HepG2 (cell line): ENCODE results near the gene NKIRAS1. TPM values are rescaled to one million over a fixed set of nuclear protein-coding genes. Genes with fewer than 3 reads are reported as not detected.

Source experiments
- ATAC-seq: fragments of 200-7000 bp; cut with Tn5 transposase; 3 replicates; pipeline ENCODE4 v1.9.1; 2020; ENCODE audit warnings: mild to moderate bottlenecking, moderate library complexity
- BruUV-seq: library from RNA; stranded (reverse); fragments of 400-500 nt; replicated peaks from 2 replicates; lab custom pipeline; 2021; lab: Mats Ljungman, UMichigan
- CTCF ChIA-PET: fragments of 300-600 bp; formaldehyde crosslinking; extraction: SDS; loops from one replicate; lab custom pipeline; 2021; ENCODE audit warnings: low total read pairs, inconsistent platforms, low intra/inter-chr PET ratio; lab: Yijun Ruan, JAX
- POLR2A ChIA-PET: fragments of 350-600 bp; sonication (Branson Sonifier 250); formaldehyde crosslinking; loops from one replicate; lab custom pipeline; 2020; ENCODE audit warnings: antibody characterized with exemption, inconsistent platforms; lab: Yijun Ruan, JAX
- DNase-seq: peaks from one replicate; pipeline ENCODE4 v3.0.0-alpha.2; 2015; ENCODE audit warnings: low spot score
- FAIRE-seq: peaks from 3 replicates; lab custom pipeline; 2011; peaks lifted over from hg19 to GRCh38; lab: Jason Lieb, UNC
- H2AFZ ChIP-seq: one replicate; pipeline ENCODE4 v1.6.1; 2011; ENCODE audit warnings: low read length, inconsistent platforms
- H3K27ac ChIP-seq: fragments of 300-600 bp; 3 replicates; pipeline ENCODE4 v1.8.0; 2011; ENCODE audit warnings: mixed run types, mild to moderate bottlenecking, mixed read lengths, low read length, inconsistent platforms; ENCODE audit not compliant: insufficient read depth; ENCODE audit errors: extremely low read length
- H3K27me3 ChIP-seq, 2 experiments: fragments of 200-600 bp in 1 of 2; 2 replicates in 1 of 2; 3 replicates in 1 of 2; pipeline versions ENCODE4 v1.6.0 to v1.8.0; 2011; ENCODE audit warnings: low read length in 2 of 2, mild to moderate bottlenecking in 2 of 2, moderate library complexity in 2 of 2, inconsistent platforms in 1 of 2; ENCODE audit not compliant: insufficient read depth in 2 of 2, control insufficient read depth in 1 of 2
- H3K36me3 ChIP-seq, 2 experiments: fragments of 200-600 bp in 1 of 2; replicated peaks in 1 of 2; 2 replicates in 1 of 2; 3 replicates in 1 of 2; pipeline versions ENCODE4 v1.5.1 to v1.8.0; 2011; ENCODE audit warnings: low read length in 2 of 2, inconsistent platforms in 1 of 2; ENCODE audit not compliant: insufficient read depth in 2 of 2, control insufficient read depth in 1 of 2
- H3K4me1 ChIP-seq: 2 replicates; pipeline ENCODE4 v1.5.1; 2012; ENCODE audit warnings: low read length, inconsistent platforms; ENCODE audit not compliant: insufficient read depth
- H3K4me2 ChIP-seq: 2 replicates; pipeline ENCODE4 v1.6.0; 2011; ENCODE audit warnings: low read depth, low read length, inconsistent platforms
- H3K4me3 ChIP-seq, 3 experiments: fragments of 200-600 bp in 1 of 3; sonication (generic), shearing (Covaris generic) in 1 of 3; replicated peaks in 1 of 3; 2 replicates each; pipeline ENCODE4 v1.5.1; 2011 to 2016; ENCODE audit warnings: low read length in 3 of 3, inconsistent platforms in 2 of 3, low read depth in 2 of 3, mild to moderate bottlenecking in 2 of 3, control low read depth in 1 of 3, mixed read lengths in 1 of 3; ENCODE audit not compliant: insufficient read depth in 1 of 3
- H3K79me2 ChIP-seq: one replicate; pipeline ENCODE4 v1.6.1; 2011; ENCODE audit warnings: low read length, inconsistent platforms; ENCODE audit not compliant: insufficient read depth
- H3K9ac ChIP-seq: 2 replicates; pipeline ENCODE4 v1.6.0; 2011; ENCODE audit warnings: mild to moderate bottlenecking, low read depth, low read length, inconsistent platforms; ENCODE audit not compliant: insufficient read depth
- H3K9me3 ChIP-seq: 2 replicates; pipeline ENCODE4 v1.5.1; 2012; ENCODE audit warnings: mild to moderate bottlenecking, low read length
- H4K20me1 ChIP-seq: 2 replicates; pipeline ENCODE4 v1.6.0; 2011; ENCODE audit warnings: inconsistent platforms, mild to moderate bottlenecking, low read length, moderate library complexity; ENCODE audit not compliant: insufficient read depth
- CREB3 ChIP-seq: sonication (generic); formaldehyde crosslinking; IDR thresholded peaks from 2 replicates; pipeline ENCODE4 v1.5.0; 2020; ENCODE audit warnings: missing genetic modification reagents
- IKZF4 ChIP-seq: sonication (generic); formaldehyde crosslinking; IDR thresholded peaks from 2 replicates; pipeline ENCODE4 v1.5.1; 2020; ENCODE audit warnings: borderline replicate concordance, mild to moderate bottlenecking, low read depth, missing genetic modification reagents; ENCODE audit errors: not compliant biosample characterization
- MED8 ChIP-seq: sonication (generic); formaldehyde crosslinking; IDR thresholded peaks from 2 replicates; pipeline ENCODE4 v1.8.1; 2023; ENCODE audit warnings: mild to moderate bottlenecking, missing genetic modification reagents; ENCODE audit not compliant: insufficient replicate concordance
- MXD4 ChIP-seq: IDR thresholded peaks from 2 replicates; pipeline ENCODE4 v1.6.1; 2016; ENCODE audit warnings: mild to moderate bottlenecking, missing biosample characterization, missing genetic modification reagents
- RBFOX2 ChIP-seq: fragments of 200-400 bp; formaldehyde crosslinking; IDR thresholded peaks from 2 replicates; pipeline ENCODE4 v1.6.1; 2017; ENCODE audit warnings: low read depth, mild to moderate bottlenecking, low read length
- SALL2 ChIP-seq: sonication (generic); formaldehyde crosslinking; IDR thresholded peaks from 2 replicates; pipeline ENCODE4 v1.8.1; 2023; ENCODE audit warnings: mild to moderate bottlenecking, missing genetic modification reagents, inconsistent platforms
- ZBTB43 ChIP-seq: sonication (generic); formaldehyde crosslinking; conservative IDR thresholded peaks from 2 replicates; pipeline ENCODE4 v1.4.0; 2020; ENCODE audit warnings: missing genetic modification reagents
- ZNF430 ChIP-seq: sonication (generic); formaldehyde crosslinking; IDR thresholded peaks from 2 replicates; pipeline ENCODE4 v1.9.0; 2021; ENCODE audit warnings: mild to moderate bottlenecking, missing genetic modification reagents
- ZNF503 ChIP-seq: sonication (generic); formaldehyde crosslinking; IDR thresholded peaks from 2 replicates; pipeline ENCODE4 v1.4.0; 2020; ENCODE audit warnings: missing genetic modification reagents
- ZNF674 ChIP-seq: sonication (generic); formaldehyde crosslinking; IDR thresholded peaks from 2 replicates; pipeline ENCODE4 v1.5.0; 2020; ENCODE audit warnings: low read depth, mild to moderate bottlenecking, missing genetic modification reagents
- WGBS: methylation state at CpG from one replicate; pipeline ENCODE4 v1.1.6; 2017; ENCODE audit warnings: low lambda C conversion rate; 5-methylcytosine and 5-hydroxymethylcytosine counted together
- in situ Hi-C: cut with HindIII; loops from 2 replicates; pipeline ENCODE4 v1.10.0; 2017; ENCODE audit warnings: low pct_unique_long_range_greater_than_20kb; ENCODE audit not compliant: extremely low pct_ligation_motif_present
- intact Hi-C: fragments of 100-400 bp; cut with micrococcal nuclease; formaldehyde crosslinking; loops from one replicate; pipeline ENCODE4 v1.10.0; 2022; ENCODE audit not compliant: unreplicated experiment
- polyA plus RNA-seq, 8 experiments: library from polyadenylated mRNA; depleted of rRNA in 3 of 8; stranded (reverse) in 7 of 8; unstranded in 1 of 8; fragments of >200 nt; fragmentation: Illumina TruSeq in 4 of 8; extraction: Trizol in 4 of 8; gene quantifications; 2 replicates each; pipeline versions ENCODE4 v1.2.1 to v1.2.3, GENCODE V29; 2011 to 2016; ENCODE audit warnings: low read depth in 4 of 8, missing spikeins in 1 of 8, mixed read lengths in 1 of 8; ENCODE audit not compliant: insufficient read depth in 1 of 8
- total RNA-seq, 5 experiments: library from RNA; depleted of rRNA; stranded (reverse); fragments of >200 nt; fragmentation: Illumina TruSeq; extraction: Trizol; gene quantifications; 2 replicates each; pipeline ENCODE4 v1.2.3, GENCODE V29; 2016; ENCODE audit warnings: low read depth in 1 of 5
- TF ChIP-seq, protein P1 (sequence below): sonication (generic); formaldehyde crosslinking; IDR thresholded peaks from 2 replicates; pipeline ENCODE4 v1.8.1; 2022; ENCODE audit warnings: low read depth, mild to moderate bottlenecking, missing genetic modification reagents
- TF ChIP-seq, protein P2 (sequence below): sonication (generic); formaldehyde crosslinking; IDR thresholded peaks from 2 replicates; pipeline ENCODE4 v1.4.0; 2020; ENCODE audit warnings: missing genetic modification reagents, borderline replicate concordance

The NKIRAS1 gene
- total and polyA plus RNA-seq, 2 of the 13 experiments (the other 11 are each of a cell fraction or from before 2014, with no cell fraction given): 4.3 to 8.0 TPM

GRCh38 chr3:23942546-23942945 is 25.8 kb upstream of the NKIRAS1 start:
- H3K4me3 ChIP-seq: no peak overlapping the region
- 0 out of 2 replicates have a peak, but pooled peaks cover under 1% of the 10 kb centered on the region for H4K20me1 ChIP-seq
- ChIA-PET POLR2A (no interaction called here), CTCF (no interaction called here)
- in situ Hi-C loops (no loop called here), intact Hi-C loops (no loop called here)
- WGBS: 73% methylated on average over 11 of the region's 11 CpGs
- no peak overlapping the region for H3K4me2 ChIP-seq
- H3K4me1 ChIP-seq: peaks cover 24% of the 10 kb centered on the region
- peaks cover 0 to 9% of the 10 kb centered on the region in 2 experiments; a peak in 1 of 5 replicates for H3K27me3 ChIP-seq
- FAIRE-seq: no peak
- no peaks in the 10 kb centered on the region for H3K36me3 ChIP-seq
- H3K9me3 ChIP-seq: no peaks in the 10 kb centered on the region
- no TSS peak for BruUV-seq
- H3K79me2 ChIP-seq: peaks cover 14% of the 10 kb centered on the region
- no peak overlapping the region for H3K27ac ChIP-seq
- no peak for ATAC-seq
- H2AFZ ChIP-seq: no peak overlapping the region
- no peak for DNase-seq
- no peak overlapping the region for H3K9ac ChIP-seq
- TF ChIP-seq ZNF430: no peak
- TF ChIP-seq MED8 (CRISPR knock-in tag): no peak
- no peak for TF ChIP-seq IKZF4 (CRISPR knock-in tag)
- TF ChIP-seq, protein P1, sequence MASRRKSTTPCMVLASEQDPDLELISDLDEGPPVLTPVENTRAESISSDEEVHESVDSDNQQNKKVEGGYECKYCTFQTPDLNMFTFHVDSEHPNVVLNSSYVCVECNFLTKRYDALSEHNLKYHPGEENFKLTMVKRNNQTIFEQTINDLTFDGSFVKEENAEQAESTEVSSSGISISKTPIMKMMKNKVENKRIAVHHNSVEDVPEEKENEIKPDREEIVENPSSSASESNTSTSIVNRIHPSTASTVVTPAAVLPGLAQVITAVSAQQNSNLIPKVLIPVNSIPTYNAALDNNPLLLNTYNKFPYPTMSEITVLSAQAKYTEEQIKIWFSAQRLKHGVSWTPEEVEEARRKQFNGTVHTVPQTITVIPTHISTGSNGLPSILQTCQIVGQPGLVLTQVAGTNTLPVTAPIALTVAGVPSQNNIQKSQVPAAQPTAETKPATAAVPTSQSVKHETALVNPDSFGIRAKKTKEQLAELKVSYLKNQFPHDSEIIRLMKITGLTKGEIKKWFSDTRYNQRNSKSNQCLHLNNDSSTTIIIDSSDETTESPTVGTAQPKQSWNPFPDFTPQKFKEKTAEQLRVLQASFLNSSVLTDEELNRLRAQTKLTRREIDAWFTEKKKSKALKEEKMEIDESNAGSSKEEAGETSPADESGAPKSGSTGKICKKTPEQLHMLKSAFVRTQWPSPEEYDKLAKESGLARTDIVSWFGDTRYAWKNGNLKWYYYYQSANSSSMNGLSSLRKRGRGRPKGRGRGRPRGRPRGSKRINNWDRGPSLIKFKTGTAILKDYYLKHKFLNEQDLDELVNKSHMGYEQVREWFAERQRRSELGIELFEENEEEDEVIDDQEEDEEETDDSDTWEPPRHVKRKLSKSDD: no peak
- no peak for TF ChIP-seq ZBTB43 (CRISPR knock-in tag)
- no peak for TF ChIP-seq MXD4 (CRISPR knock-in tag)
- TF ChIP-seq, protein P2, sequence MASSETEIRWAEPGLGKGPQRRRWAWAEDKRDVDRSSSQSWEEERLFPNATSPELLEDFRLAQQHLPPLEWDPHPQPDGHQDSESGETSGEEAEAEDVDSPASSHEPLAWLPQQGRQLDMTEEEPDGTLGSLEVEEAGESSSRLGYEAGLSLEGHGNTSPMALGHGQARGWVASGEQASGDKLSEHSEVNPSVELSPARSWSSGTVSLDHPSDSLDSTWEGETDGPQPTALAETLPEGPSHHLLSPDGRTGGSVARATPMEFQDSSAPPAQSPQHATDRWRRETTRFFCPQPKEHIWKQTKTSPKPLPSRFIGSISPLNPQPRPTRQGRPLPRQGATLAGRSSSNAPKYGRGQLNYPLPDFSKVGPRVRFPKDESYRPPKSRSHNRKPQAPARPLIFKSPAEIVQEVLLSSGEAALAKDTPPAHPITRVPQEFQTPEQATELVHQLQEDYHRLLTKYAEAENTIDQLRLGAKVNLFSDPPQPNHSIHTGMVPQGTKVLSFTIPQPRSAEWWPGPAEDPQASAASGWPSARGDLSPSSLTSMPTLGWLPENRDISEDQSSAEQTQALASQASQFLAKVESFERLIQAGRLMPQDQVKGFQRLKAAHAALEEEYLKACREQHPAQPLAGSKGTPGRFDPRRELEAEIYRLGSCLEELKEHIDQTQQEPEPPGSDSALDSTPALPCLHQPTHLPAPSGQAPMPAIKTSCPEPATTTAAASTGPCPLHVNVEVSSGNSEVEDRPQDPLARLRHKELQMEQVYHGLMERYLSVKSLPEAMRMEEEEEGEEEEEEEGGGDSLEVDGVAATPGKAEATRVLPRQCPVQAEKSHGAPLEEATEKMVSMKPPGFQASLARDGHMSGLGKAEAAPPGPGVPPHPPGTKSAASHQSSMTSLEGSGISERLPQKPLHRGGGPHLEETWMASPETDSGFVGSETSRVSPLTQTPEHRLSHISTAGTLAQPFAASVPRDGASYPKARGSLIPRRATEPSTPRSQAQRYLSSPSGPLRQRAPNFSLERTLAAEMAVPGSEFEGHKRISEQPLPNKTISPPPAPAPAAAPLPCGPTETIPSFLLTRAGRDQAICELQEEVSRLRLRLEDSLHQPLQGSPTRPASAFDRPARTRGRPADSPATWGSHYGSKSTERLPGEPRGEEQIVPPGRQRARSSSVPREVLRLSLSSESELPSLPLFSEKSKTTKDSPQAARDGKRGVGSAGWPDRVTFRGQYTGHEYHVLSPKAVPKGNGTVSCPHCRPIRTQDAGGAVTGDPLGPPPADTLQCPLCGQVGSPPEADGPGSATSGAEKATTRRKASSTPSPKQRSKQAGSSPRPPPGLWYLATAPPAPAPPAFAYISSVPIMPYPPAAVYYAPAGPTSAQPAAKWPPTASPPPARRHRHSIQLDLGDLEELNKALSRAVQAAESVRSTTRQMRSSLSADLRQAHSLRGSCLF (CRISPR knock-in tag): no peak
- no peak for TF ChIP-seq RBFOX2
- TF ChIP-seq ZNF674 (CRISPR knock-in tag): no peak
- TF ChIP-seq ZNF503 (CRISPR knock-in tag): no peak
- TF ChIP-seq CREB3 (CRISPR knock-in tag): no peak
- TF ChIP-seq SALL2 (CRISPR knock-in tag): no peak
